ENCODE results near the gene EEF1E1.

DNA sequence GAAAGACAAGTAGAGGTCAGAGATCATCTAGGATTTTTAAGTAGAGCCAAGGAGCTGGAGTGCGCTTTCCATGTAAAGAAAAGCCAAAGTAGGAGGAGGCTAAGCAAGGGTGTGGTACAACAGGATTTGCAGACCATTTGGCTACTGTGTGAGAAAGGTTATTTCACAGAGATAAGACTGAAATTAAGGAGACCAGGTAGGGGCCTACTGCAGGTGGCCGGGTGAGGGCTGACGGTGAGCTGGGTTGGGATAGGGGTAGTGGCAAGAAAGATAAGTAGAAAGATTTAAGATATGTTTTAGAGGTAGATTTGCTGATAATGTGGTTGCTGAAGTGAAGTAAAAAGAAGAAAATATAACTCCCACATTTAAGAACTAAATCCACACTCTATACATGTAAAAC, 42.0 kb downstream of the EEF1E1 start:
- no peak for TF ChIP-seq EZH2 (IDR thresholded peaks at IDR 0.05; ENCODE audit: low read depth, low read length, severe bottlenecking)
- TF ChIP-seq POLR2A (IDR thresholded peaks at IDR 0.05; ENCODE audit: control extremely low read depth in 1 of 2, low read depth in 2 of 2, low read length in 2 of 2) = no peak
- TF ChIP-seq, protein P1, sequence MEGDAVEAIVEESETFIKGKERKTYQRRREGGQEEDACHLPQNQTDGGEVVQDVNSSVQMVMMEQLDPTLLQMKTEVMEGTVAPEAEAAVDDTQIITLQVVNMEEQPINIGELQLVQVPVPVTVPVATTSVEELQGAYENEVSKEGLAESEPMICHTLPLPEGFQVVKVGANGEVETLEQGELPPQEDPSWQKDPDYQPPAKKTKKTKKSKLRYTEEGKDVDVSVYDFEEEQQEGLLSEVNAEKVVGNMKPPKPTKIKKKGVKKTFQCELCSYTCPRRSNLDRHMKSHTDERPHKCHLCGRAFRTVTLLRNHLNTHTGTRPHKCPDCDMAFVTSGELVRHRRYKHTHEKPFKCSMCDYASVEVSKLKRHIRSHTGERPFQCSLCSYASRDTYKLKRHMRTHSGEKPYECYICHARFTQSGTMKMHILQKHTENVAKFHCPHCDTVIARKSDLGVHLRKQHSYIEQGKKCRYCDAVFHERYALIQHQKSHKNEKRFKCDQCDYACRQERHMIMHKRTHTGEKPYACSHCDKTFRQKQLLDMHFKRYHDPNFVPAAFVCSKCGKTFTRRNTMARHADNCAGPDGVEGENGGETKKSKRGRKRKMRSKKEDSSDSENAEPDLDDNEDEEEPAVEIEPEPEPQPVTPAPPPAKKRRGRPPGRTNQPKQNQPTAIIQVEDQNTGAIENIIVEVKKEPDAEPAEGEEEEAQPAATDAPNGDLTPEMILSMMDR (IDR thresholded peaks at IDR 0.05; ENCODE audit: control extremely low read depth in 1 of 3, insufficient read depth in 1 of 3, low read depth in 1 of 3, low read length in 3 of 3) = no peak
- no peak for TF ChIP-seq SP4 (IDR thresholded peaks at IDR 0.05; ENCODE audit: low read length)
- no peak for TF ChIP-seq POLR2AphosphoS5 (IDR thresholded peaks at IDR 0.05; ENCODE audit: low read depth, low read length)
